Common myeloid progenitor, CD34-positive (primary cell): ENCODE data around the gene PKN3.

ENCODE experiments used
- CTCF ChIA-PET: fragments of 350-600 bp; sonication (Branson Sonifier 250); formaldehyde crosslinking; loops from one replicate; lab custom pipeline; 2021; ENCODE audit warnings: antibody characterized with exemption; lab: Charles Lee
- POLR2A ChIA-PET: fragments of 350-600 bp; sonication (Branson Sonifier 250); formaldehyde crosslinking; loops from one replicate; lab custom pipeline; 2021; ENCODE audit warnings: antibody characterized with exemption; lab: Charles Lee
- DNase-seq, 3 donors: peaks; one replicate each; pipeline versions ENCODE4 v3.0.0 to v3.0.0-alpha.2; 2013
- H3K27ac ChIP-seq, 2 experiments: 1 replicate in 1 of 2; 2 replicates in 1 of 2; pipeline ENCODE4 v1.7.0; 2013; ENCODE audit warnings: inconsistent platforms in 2 of 2, low read length in 2 of 2, mild to moderate bottlenecking in 2 of 2, low read depth in 1 of 2, moderate library complexity in 1 of 2; ENCODE audit not compliant: severe bottlenecking in 2 of 2, insufficient read depth in 1 of 2, poor library complexity in 1 of 2
- H3K27me3 ChIP-seq, 5 experiments: replicated peaks in 2 of 5; 1 replicate in 3 of 5; 2 replicates in 2 of 5; pipeline versions ENCODE4 v1.6.1 to v1.7.0; 2013; ENCODE audit warnings: low read length in 4 of 5, mild to moderate bottlenecking in 2 of 5, moderate library complexity in 2 of 5, inconsistent platforms in 1 of 5; ENCODE audit not compliant: insufficient read depth in 5 of 5, control insufficient read depth in 4 of 5
- H3K36me3 ChIP-seq, 4 experiments: 1 replicate in 2 of 4; 2 replicates in 2 of 4; pipeline versions ENCODE4 v1.6.1 to v1.7.0; 2013; ENCODE audit warnings: low read length in 3 of 4, control low read depth in 1 of 4, mild to moderate bottlenecking in 1 of 4; ENCODE audit not compliant: control insufficient read depth in 4 of 4, insufficient read depth in 4 of 4
- H3K4me1 ChIP-seq, 4 experiments: 1 replicate in 3 of 4; 2 replicates in 1 of 4; pipeline versions ENCODE4 v1.6.1 to v1.7.1; 2013; ENCODE audit warnings: low read length in 3 of 4, mild to moderate bottlenecking in 3 of 4, control low read depth in 1 of 4, inconsistent platforms in 1 of 4, moderate library complexity in 1 of 4; ENCODE audit not compliant: control insufficient read depth in 4 of 4, insufficient read depth in 4 of 4; ENCODE audit errors: control extremely low read depth in 1 of 4
- H3K4me3 ChIP-seq, 7 experiments: 1 replicate in 4 of 7; 2 replicates in 3 of 7; pipeline versions ENCODE4 v1.5.1 to v1.7.0; 2013; ENCODE audit warnings: mild to moderate bottlenecking in 7 of 7, low read length in 6 of 7, moderate library complexity in 6 of 7, inconsistent platforms in 2 of 7, low read depth in 2 of 7, control low read depth in 1 of 7; ENCODE audit not compliant: insufficient read depth in 4 of 7, control insufficient read depth in 1 of 7; ENCODE audit errors: extremely low read depth in 1 of 7
- H3K9me3 ChIP-seq, 5 experiments: 1 replicate in 4 of 5; 2 replicates in 1 of 5; pipeline versions ENCODE4 v1.6.1 to v1.7.1; 2013; ENCODE audit warnings: low read length in 4 of 5, mild to moderate bottlenecking in 2 of 5, inconsistent platforms in 1 of 5, low read depth in 1 of 5, moderate library complexity in 1 of 5; ENCODE audit not compliant: control insufficient read depth in 4 of 5, insufficient read depth in 2 of 5; ENCODE audit errors: control extremely low read depth in 1 of 5
- WGBS: methylation state at CpG from one replicate; pipeline ENCODE4 v1.1.5; 2013; ENCODE audit not compliant: insufficient coverage; 5-methylcytosine and 5-hydroxymethylcytosine counted together

The PKN3 gene

DNA sequence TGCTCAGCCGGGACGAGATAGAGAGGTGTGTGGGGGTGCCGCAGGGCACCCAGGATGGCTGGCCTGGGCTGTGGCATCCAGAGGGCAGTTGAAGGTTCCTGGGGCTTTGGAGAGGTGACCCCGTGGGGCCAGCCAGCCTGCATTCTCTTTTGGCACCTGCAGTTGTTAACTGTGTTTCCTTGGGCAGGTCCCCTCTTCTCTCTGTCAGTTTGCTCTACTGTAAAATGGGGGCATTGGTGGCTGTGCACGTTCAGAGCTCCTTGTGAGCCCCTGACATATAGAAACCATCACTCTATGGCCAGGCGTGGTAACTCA lies 13.1 kb downstream of the PKN3 start:
- peaks cover 0 to 49% (median 34%) of the 10 kb centered on the region in 4 experiments for H3K36me3 ChIP-seq
- no peaks in the 10 kb centered on the region for H3K27me3 ChIP-seq
- no peak overlapping the region for H3K4me3 ChIP-seq
- H3K4me1 ChIP-seq = no peaks in the 10 kb centered on the region
- CTCF ChIA-PET = no interaction called here
- no peak overlapping the region for H3K27ac ChIP-seq
- H3K9me3 ChIP-seq = no peaks in the 10 kb centered on the region
- DNase-seq = no peak
- WGBS = 98% methylated on average over 6 of the region's 6 CpGs
- POLR2A ChIA-PET = no interaction called here

DNA sequence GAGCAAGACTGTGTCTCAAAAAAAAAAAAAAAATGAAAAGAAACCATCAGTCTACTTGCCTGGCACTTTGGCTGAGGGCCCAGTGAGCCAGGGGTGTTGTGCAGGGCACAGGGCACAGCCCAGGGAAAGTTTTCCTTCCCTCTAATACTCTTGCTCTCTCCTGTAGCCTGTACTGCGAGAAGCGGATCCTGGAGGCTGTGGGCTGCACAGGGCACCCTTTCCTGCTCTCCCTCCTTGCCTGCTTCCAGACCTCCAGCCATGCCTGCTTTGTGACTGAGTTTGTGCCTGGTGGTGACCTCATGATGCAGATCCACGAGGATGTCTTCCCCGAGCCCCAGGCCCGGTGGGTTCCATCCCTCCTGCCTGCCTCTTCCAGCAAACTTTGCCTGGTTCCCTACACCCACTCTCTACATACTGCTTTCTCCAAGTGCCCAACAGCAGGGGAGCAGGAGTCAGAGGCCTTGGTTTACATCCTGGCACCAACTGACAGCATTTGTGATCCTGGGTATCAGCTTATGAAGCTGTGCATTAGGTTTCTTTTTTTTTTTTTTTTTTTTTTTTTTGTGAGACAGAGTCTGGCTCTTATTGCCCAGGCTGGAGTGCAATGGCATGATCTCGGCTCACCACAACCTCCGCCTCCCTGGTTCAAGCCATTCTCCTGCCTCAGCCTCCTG lies 14.4 kb downstream of the PKN3 start:
- Histone ChIP-seq H3K36me3 (peaks cover 0 to 62% (median 42%) of the 10 kb centered on the region in 4 experiments), H3K4me3 (no peak overlapping the region), H3K27ac (no peak overlapping the region), H3K27me3 (no peaks in the 10 kb centered on the region), H3K4me1 (no peaks in the 10 kb centered on the region), H3K9me3 (no peaks in the 10 kb centered on the region)
- ChIA-PET CTCF (interaction anchor here (1.2 kb wide), 1 partner anchor 10 kb away, joined by 3 read pairs; no protein-coding TSS in a partner anchor), POLR2A (no interaction called here)
- DNase-seq = no peak
- 100% methylated on average over 6 of the region's 7 CpGs for WGBS

DNA sequence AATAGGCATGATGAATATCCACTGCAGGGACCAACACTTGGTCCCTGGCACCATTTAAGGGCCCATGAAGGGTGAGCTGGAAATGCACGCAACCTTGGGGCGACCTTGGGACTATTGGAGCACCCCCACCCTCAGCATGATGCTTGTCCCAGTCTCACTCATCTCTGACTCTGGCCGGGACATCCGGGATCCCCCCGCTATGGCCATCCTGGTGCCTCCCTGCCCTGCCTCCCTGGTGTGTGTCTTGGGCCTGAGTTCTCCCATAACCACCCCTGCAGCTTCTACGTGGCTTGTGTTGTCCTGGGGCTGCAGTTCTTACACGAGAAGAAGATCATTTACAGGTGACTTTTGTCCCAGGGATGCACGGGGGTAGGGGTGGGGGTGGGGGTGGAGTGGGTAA lies 15.7 kb downstream of the PKN3 start:
- DNase-seq = no peak
- peaks cover 0 to 10% (median 5%) of the 10 kb centered on the region in 4 experiments for H3K4me1 ChIP-seq
- H3K36me3 ChIP-seq = peaks cover 0 to 62% (median 42%) of the 10 kb centered on the region in 4 experiments
- ChIA-PET POLR2A (interaction anchor here (0.5 kb wide), 1 partner anchor 86 kb away, joined by 3 read pairs; no protein-coding TSS in a partner anchor), CTCF (no interaction called here)
- H3K4me3 ChIP-seq = no peak overlapping the region
- H3K27ac ChIP-seq = no peak overlapping the region
- no peaks in the 10 kb centered on the region for H3K9me3 ChIP-seq
- no peaks in the 10 kb centered on the region for H3K27me3 ChIP-seq
- WGBS = 99% methylated on average over 5 of the region's 8 CpGs

DNA sequence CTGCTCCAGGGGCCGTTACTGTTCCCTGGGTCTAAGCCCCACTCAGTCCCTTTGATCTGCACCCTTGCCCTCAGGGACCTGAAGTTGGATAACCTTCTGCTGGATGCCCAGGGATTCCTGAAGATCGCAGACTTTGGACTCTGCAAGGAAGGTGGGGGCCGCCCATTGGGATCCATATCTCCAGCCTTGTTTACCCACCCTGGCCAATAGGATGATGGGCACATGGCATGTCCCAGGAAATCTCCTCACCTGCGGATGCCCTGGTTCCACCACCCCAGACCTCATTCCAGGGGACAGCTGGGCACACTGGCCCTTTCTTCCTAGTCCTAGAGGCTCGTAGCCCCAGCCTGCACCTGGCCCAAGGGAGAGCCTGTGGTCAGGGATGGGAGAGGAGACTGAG lies 16.2 kb downstream of the PKN3 start:
- Histone ChIP-seq H3K4me3 (no peak overlapping the region), H3K36me3 (peaks cover 0 to 58% (median 39%) of the 10 kb centered on the region in 4 experiments), H3K27ac (no peak overlapping the region), H3K27me3 (no peaks in the 10 kb centered on the region), H3K4me1 (peaks cover 0 to 14% (median 7%) of the 10 kb centered on the region in 4 experiments), H3K9me3 (no peaks in the 10 kb centered on the region)
- POLR2A ChIA-PET = no interaction called here
- no peak for DNase-seq
- CTCF ChIA-PET = no interaction called here
- 100% methylated on average over 2 of the region's 5 CpGs for WGBS

DNA sequence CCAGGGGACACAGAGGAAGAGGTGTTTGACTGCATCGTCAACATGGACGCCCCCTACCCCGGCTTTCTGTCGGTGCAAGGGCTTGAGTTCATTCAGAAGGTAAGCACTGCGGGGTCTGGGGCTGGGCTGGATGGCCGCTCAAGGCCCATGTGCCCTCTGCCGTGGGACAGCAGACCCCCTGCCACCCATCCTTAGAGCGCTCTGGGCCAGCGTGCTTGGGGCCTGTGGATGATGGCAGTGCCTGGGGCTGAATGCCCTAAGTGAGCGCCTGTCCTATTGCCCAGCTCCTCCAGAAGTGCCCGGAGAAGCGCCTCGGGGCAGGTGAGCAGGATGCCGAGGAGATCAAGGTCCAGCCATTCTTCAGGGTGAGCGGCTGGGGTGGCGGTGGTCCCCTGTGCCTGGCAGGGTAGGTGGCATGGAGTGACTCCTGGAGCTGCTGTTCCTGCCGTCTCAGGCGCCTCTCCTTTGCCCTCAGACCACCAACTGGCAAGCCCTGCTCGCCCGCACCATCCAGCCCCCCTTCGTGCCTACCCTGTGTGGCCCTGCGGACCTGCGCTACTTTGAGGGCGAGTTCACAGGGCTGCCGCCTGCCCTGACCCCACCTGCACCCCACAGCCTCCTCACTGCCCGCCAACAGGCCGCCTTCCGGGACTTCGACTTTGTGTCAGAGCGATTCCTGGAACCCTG lies 17.8 kb downstream of the PKN3 start:
- POLR2A ChIA-PET = no interaction called here
- Histone ChIP-seq H3K9me3 (no peaks in the 10 kb centered on the region), H3K27ac (no peak overlapping the region), H3K36me3 (peaks cover 0 to 47% (median 26%) of the 10 kb centered on the region in 4 experiments), H3K4me1 (peaks cover 0 to 26% (median 16%) of the 10 kb centered on the region in 4 experiments), H3K27me3 (no peaks in the 10 kb centered on the region), H3K4me3 (no peak overlapping the region)
- CTCF ChIA-PET = no interaction called here
- WGBS = 95% methylated on average over 20 of the region's 30 CpGs
- no peak for DNase-seq

DNA sequence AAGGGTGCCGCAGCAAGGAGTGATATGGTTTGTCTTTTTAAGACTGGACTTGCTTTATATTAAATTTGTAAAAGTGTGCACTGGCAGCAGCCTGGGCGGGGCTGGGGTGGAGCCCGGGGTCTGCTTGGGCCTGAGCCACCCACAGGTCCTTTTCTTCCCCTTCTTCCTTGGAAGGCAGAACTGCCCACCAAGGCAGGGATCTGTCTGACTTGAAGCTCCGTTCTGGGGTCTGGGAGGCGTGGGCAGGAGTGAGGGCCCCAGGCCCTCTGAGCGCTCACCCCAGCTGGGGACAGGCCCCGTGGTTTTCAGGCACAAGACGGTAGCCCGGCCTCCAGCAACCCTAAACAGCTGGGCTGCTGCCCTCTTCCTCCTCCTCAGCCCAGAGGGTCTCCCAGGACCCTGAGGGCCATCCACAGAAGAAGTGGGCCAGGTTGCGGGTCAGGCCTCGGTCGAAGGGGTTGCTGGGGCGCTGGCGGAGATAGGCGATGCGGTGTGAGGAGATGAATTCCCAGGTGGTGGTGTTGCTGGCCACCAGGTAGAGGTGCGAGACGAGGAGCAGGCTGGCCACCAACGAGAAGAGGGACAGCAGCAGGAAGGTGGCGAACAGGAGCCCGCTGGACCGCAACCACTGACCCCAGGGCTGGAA lies 18.7 kb downstream of the PKN3 start:
- Histone ChIP-seq H3K4me3 (no peak overlapping the region), H3K27ac (no peak overlapping the region), H3K9me3 (no peaks in the 10 kb centered on the region), H3K4me1 (peaks cover 0 to 30% (median 18%) of the 10 kb centered on the region in 4 experiments), H3K27me3 (no peaks in the 10 kb centered on the region), H3K36me3 (peaks cover 0 to 40% (median 21%) of the 10 kb centered on the region in 4 experiments)
- no peak for DNase-seq
- CTCF ChIA-PET = no interaction called here
- WGBS = 87% methylated on average over 16 of the region's 22 CpGs
- POLR2A ChIA-PET = no interaction called here
